Renal cortical epithelial cell (primary cell): Measurements from ENCODE around the gene SST. TPM values are rescaled to one million over a fixed set of nuclear protein-coding genes. Genes with fewer than 3 reads are reported as not detected.

Experiments used
- DNase-seq: peaks from one replicate; pipeline ENCODE4 v3.0.0-alpha.2; 2011; ENCODE audit warnings: low read depth
- total RNA-seq: library from RNA; depleted of rRNA; stranded (reverse); fragments of >200 nt; gene quantifications from 2 replicates; pipeline ENCODE4 v1.2.3, GENCODE V29; 2014

SST gene
- total RNA-seq, 1 donor from 2014 or later = 4.1 TPM

GRCh38 chr3:187629711-187630110, 40.5 kb downstream of the SST start:
- peak; percentile 98 for DNase-seq

DNA sequence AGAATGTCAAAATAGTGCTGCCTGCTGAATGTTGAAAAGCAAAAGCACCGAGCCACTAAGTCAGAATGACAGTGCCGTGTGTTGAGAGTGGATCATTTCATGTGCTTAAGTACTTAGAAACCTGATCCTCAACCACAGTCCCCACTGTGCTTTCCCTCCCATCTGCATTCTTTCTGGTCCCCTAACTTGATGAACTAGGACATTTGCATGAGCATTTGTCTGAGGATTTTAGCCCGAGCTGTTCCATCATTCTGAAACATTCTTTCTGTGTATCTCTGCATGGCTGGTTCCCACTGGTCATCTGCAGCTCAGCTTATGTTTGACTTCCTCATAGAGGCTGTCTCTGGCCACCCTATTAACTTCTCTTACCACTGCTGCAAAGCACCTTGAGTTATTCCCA, 42.0 kb downstream of the SST start:
- no peak for DNase-seq

DNA sequence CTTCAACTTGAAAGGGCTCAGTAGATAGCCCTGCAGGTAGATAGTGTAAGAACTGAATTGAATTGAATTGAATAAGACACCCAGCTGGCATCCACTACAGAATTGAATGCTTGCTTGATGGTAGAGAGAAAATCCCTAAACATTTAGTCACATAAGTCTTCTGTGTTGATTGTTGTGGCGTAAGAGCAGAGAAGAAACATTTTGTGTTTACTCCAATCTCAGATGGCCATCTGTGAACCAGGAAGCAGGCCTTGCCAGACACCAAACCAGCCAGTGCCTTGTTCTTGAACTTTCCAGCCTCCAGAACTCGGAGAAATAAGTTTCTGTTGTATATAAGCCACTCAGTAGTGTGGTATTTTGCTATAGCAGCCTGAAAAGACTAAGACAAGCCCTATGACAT, 43.6 kb downstream of the SST start:
- DNase-seq = no peak

DNA sequence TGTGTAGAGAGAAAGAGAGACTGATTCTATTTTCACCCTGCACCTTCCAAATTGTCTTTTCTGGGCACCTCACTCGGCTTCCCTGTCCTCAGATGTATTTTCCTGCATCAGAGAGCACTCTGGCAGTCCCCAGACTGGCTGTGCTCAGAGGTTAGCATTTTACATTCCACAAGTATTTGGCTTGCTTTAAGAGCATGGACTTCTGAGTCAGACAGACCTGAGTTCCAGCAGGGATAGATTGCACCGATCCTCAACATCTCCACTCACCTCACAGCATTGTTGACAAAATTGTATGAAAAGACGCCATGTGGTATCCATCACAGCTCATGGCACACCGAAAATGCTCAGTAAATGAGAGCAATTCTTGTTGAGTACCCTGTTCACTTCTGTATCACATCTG, 45.6 kb downstream of the SST start:
- DNase-seq = peak; percentile 63

GRCh38 chr3:187623285-187623814, 46.8 kb downstream of the SST start:
- no peak for DNase-seq

DNA sequence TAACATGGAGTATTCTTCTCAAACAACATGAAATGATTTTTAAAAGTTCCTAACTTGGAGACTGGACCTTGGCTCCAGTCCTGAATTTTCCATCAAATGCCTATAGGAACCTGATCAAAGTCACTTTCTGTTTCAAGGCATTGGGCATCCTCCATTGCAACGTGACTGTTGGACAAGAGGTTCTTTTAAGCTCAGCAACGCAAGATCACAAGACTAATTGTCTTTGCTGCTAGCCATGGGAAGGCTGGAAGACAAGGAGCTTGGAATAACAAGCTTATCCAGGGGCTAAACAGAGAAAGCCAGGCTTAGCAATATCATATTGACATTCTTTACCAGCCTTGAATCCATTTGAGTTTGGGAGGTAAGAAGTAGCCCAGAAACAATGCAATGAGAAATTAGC, 48.3 kb downstream of the SST start:
- no peak for DNase-seq

- DNase-seq = no peak
Measured at GRCh38 chr3:187619461-187619860, 50.7 kb downstream of the SST start.

Other genes starting within 250 kb of the SST start
- gene RTP2, start 32.2 kb upstream of the SST start, total RNA-seq = 0.35 TPM in 1 of 2 replicates, not detected in the other
- 4.7 and 24.0 TPM in 2 replicates for gene BCL6, start 75.1 kb upstream of the SST start, total RNA-seq